8988T (cell line): ENCODE data around the gene CPLX3.
"Not testable (repeated sequence)": the region's sequence is repeated elsewhere in the genome, so short reads cannot be mapped to it uniquely, and the experiment has no call there.

Source experiments
- DNase-seq: peaks from one replicate; pipeline ENCODE4 v3.0.0; 2011

The CPLX3 gene

GRCh38 chr15:74826364-74826819 lies at the start of gene CPLX3:
CPLX3 (plus strand) TSS chr15:74826627; CDS start chr15:74826704, 77 bp downstream.
- DNase-seq, result no peak

- DNase-seq, result no peak
Measured at GRCh38 chr15:74776821-74777768, 49.3 kb upstream of the CPLX3 start.

- no peak for DNase-seq
Measured at GRCh38 chr15:74777769-74778598, 48.4 kb upstream of the CPLX3 start.

- no peak for DNase-seq
Measured at GRCh38 chr15:74778599-74778970, 47.8 kb upstream of the CPLX3 start.

GRCh38 chr15:74779162-74779648 lies 47.2 kb upstream of the CPLX3 start:
- DNase-seq, result no peak

- no peak for DNase-seq
Measured at GRCh38 chr15:74780523-74781430, 45.6 kb upstream of the CPLX3 start.

- peak; percentile 93 for DNase-seq
Measured at GRCh38 chr15:74781431-74782258, 44.8 kb upstream of the CPLX3 start, which contains the start of gene CSK. CSK (plus strand) TSS chr15:74782080; CDS start chr15:74798298, 16,218 bp downstream.

GRCh38 chr15:74782259-74783071 lies 44.0 kb upstream of the CPLX3 start:
- DNase-seq, result no peak

GRCh38 chr15:74783072-74783807 lies 43.2 kb upstream of the CPLX3 start:
- no peak for DNase-seq

GRCh38 chr15:74783808-74784175 lies 42.6 kb upstream of the CPLX3 start:
- DNase-seq, result no peak

- DNase-seq, result no peak
Measured at GRCh38 chr15:74784426-74785193, 41.8 kb upstream of the CPLX3 start.

GRCh38 chr15:74785194-74786032 lies 41.0 kb upstream of the CPLX3 start:
- DNase-seq, result no peak

GRCh38 chr15:74786081-74786480 lies 40.3 kb upstream of the CPLX3 start:
- not testable (repeated sequence) for DNase-seq

- no peak for DNase-seq
Measured at GRCh38 chr15:74786551-74787165, 39.8 kb upstream of the CPLX3 start.

- peak; percentile 75 for DNase-seq
Measured at GRCh38 chr15:74787251-74788041, 39.0 kb upstream of the CPLX3 start.

- DNase-seq, result no peak
Measured at GRCh38 chr15:74788042-74788682, 38.3 kb upstream of the CPLX3 start.
